ACC112 (cell line): ENCODE results near the gene ALKBH4.

Source experiments
- H2AFZ ChIP-seq: fragments of 200-600 bp; sonication (generic); one replicate; pipeline ENCODE4 v1.6.0; 2017; ENCODE audit warnings: antibody characterized with exemption, low read length; ENCODE audit not compliant: unreplicated experiment
- H3K27ac ChIP-seq: fragments of 200-600 bp; sonication (generic); 2 replicates; pipeline ENCODE4 v1.5.1; 2014; ENCODE audit warnings: low read depth, mild to moderate bottlenecking, antibody characterized with exemption, low read length, moderate library complexity
- H3K27me3 ChIP-seq: fragments of 200-600 bp; sonication (generic); 2 replicates; pipeline ENCODE4 v1.6.1; 2014; ENCODE audit warnings: mild to moderate bottlenecking, antibody characterized with exemption, low read length, moderate library complexity, mixed read lengths; ENCODE audit not compliant: insufficient read depth
- H3K36me3 ChIP-seq: fragments of 200-600 bp; sonication (generic); 2 replicates; pipeline ENCODE4 v1.6.1; 2016; ENCODE audit warnings: mild to moderate bottlenecking, antibody characterized with exemption, low read length, moderate library complexity, mixed read lengths; ENCODE audit not compliant: insufficient read depth
- H3K4me1 ChIP-seq: fragments of 200-600 bp; sonication (generic); one replicate; pipeline ENCODE4 v1.6.1; 2016; ENCODE audit warnings: low read length, mixed read lengths; ENCODE audit not compliant: insufficient read depth, unreplicated experiment, control insufficient read depth
- H3K4me3 ChIP-seq: fragments of 200-600 bp; sonication (generic); 2 replicates; pipeline ENCODE4 v1.5.1; 2014; ENCODE audit warnings: mild to moderate bottlenecking, low read depth, low read length
- H3K79me2 ChIP-seq: fragments of 200-600 bp; sonication (generic); one replicate; pipeline ENCODE4 v1.6.0; 2016; ENCODE audit warnings: low read length; ENCODE audit not compliant: control insufficient read depth, unreplicated experiment, insufficient read depth

The ALKBH4 gene

DNA sequence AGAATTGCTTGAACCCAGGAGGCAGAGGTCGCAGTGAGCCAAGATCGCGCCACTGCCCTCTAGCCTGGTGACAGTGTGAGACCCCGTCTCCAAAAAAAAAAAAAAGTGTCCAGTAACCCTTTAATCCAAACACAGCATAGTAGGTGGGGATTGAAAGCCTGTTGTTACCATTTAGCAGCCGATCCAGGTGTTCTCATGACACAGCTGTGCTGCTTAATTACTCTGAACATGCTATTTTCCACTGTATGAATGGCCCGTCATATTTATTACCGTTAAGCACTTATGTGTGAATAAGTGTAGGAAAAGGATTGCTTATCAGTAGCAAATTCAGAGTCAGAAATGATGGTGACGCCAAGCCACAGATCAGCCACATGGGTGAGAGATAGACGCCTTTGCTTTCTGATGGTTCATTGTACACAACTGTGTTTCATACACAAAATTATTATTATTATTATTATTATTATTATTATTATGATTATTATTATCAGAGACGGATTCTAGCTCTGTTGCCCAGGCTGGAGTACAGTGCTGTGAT lies 42.9 kb downstream of the ALKBH4 start:
- no peaks in the 10 kb centered on the region for H3K4me1 ChIP-seq
- no peak overlapping the region for H2AFZ ChIP-seq
- no peak overlapping the region for H3K4me3 ChIP-seq
- no peaks in the 10 kb centered on the region for H3K79me2 ChIP-seq
- H3K36me3 ChIP-seq = peaks cover 10% of the 10 kb centered on the region
- no peaks in the 10 kb centered on the region for H3K27me3 ChIP-seq
- no peak overlapping the region for H3K27ac ChIP-seq

DNA sequence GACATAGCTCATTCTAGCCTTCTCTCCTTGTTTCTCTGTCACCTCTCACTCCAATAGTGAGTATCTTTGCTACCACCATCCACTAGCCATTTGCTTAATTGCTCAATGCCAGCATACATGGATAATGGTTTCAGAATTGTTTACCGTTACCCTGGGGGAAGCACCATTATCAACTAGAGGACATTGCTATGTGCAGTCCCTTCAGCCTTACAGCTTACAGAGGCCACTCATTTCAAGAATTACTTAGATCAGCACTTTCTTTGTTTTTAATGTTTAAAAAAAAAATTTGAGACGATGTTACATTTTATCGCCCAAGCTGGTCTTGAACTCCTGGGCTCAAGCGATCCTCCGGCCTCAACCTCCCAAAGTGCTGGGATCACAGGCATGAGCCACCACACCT lies 46.1 kb downstream of the ALKBH4 start:
- H3K4me1 ChIP-seq = no peaks in the 10 kb centered on the region
- peaks cover 8% of the 10 kb centered on the region for H3K36me3 ChIP-seq
- no peak overlapping the region for H3K4me3 ChIP-seq

DNA sequence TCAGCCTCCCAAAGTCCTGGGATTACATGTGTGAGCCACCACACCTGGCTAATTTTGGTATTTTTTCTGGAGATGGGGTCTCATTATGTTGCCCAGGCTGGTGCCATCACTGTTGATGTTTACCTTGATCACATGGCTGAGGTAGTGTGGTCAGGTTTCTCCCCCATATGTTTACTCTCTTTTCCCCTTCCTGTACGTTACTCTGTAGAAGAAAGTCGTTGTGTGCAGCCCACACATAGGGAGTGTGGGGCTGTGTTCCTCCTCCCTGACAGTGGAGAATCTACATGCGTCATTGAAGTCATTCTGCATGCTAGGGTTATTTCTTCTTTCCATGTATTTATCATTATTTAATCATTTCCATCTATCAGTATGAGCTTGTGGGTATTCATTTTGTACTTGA lies 47.6 kb downstream of the ALKBH4 start:
- no peaks in the 10 kb centered on the region for H3K4me1 ChIP-seq
- no peak overlapping the region for H3K27ac ChIP-seq
- no peaks in the 10 kb centered on the region for H3K27me3 ChIP-seq
- H3K4me3 ChIP-seq = no peak overlapping the region
- H3K36me3 ChIP-seq = peaks cover 8% of the 10 kb centered on the region
- H3K79me2 ChIP-seq = no peaks in the 10 kb centered on the region
- H2AFZ ChIP-seq = no peak overlapping the region

More for the DNA sequence above, 46.1 kb downstream of the ALKBH4 start:
- Histone ChIP-seq H3K79me2 (no peaks in the 10 kb centered on the region), H3K27ac (no peak overlapping the region), H3K27me3 (no peaks in the 10 kb centered on the region), H2AFZ (no peak overlapping the region)

DNA sequence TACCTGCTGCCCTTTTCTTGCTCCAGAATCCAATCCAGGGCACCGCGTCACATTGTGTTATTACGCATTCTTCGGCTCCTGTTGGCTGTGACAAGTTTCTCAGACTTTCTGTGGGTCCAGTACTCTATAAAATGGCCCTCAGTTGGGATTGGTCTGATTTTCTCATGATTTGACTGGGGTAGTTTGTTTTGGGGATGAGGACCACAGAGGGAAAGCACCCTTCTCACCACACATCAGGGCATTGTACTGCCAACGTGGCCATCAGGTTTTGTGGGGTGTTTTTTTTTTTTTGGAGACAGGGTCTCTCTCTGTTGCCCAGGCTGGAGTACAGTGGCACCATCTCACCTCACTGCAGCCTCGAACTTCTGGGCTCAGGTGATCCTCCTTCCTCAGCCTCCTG lies 48.3 kb downstream of the ALKBH4 start:
- H3K4me3 ChIP-seq = no peak overlapping the region
- no peak overlapping the region for H2AFZ ChIP-seq
- no peaks in the 10 kb centered on the region for H3K79me2 ChIP-seq
- no peak overlapping the region for H3K27ac ChIP-seq
- H3K27me3 ChIP-seq = no peaks in the 10 kb centered on the region
- H3K4me1 ChIP-seq = no peaks in the 10 kb centered on the region
- H3K36me3 ChIP-seq = peaks cover 8% of the 10 kb centered on the region

DNA sequence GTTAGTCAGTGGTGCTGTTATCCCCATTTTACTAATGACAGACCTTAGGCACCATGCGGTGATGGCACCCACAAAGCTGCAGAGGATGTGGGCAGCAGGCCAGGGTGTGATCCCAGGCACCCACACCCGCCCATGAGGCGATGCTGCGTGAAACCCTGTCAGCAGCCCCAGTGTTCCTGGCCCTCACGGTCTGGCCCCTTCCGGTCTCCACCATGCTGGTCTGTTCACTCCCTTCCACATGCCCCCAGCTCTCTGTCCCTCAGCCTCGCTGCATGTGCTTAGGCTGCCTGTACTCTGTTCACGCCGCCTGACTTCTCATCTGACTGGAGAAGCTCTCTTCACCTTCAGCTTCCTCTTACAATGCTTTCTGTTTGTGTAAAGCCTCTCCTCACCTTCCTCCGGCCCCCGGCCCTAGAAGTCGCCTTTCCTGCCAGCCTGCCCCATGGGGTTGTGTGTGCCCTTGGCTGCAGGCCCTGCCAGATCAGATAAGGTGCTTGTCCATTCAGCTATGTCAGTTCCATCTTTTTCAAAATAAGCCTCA lies 48.9 kb downstream of the ALKBH4 start:
- H3K79me2 ChIP-seq = no peaks in the 10 kb centered on the region
- H3K4me1 ChIP-seq = no peaks in the 10 kb centered on the region
- H3K27ac ChIP-seq = no peak overlapping the region
- H3K27me3 ChIP-seq = no peaks in the 10 kb centered on the region
- no peak overlapping the region for H3K4me3 ChIP-seq
- no peak overlapping the region for H2AFZ ChIP-seq
- peaks cover 8% of the 10 kb centered on the region for H3K36me3 ChIP-seq

DNA sequence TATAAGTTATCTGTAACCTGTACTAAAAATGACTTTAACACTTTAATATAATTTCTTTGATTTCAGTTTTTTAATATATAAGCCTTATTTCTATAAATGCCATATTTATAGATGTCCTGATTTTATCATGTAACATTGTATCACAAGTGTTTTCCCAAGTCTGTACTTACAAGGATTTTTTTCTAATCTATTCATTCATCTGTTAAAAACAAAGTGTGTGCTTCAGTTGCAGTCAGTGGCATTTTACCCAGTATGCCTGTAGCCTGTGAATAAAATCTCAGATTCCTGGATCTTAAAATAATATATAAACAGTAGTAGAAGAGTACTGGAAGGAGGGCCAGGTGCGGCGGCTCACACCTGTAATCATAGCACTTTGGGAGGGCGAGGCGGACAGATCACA lies 51.1 kb downstream of the ALKBH4 start:
- no peak overlapping the region for H3K27ac ChIP-seq
- no peaks in the 10 kb centered on the region for H3K4me1 ChIP-seq
- H3K36me3 ChIP-seq = peaks cover 10% of the 10 kb centered on the region; the same call in 1 of the 2 replicates
- no peaks in the 10 kb centered on the region for H3K27me3 ChIP-seq
- no peak overlapping the region for H2AFZ ChIP-seq
- H3K79me2 ChIP-seq = no peaks in the 10 kb centered on the region
- no peak overlapping the region for H3K4me3 ChIP-seq

DNA sequence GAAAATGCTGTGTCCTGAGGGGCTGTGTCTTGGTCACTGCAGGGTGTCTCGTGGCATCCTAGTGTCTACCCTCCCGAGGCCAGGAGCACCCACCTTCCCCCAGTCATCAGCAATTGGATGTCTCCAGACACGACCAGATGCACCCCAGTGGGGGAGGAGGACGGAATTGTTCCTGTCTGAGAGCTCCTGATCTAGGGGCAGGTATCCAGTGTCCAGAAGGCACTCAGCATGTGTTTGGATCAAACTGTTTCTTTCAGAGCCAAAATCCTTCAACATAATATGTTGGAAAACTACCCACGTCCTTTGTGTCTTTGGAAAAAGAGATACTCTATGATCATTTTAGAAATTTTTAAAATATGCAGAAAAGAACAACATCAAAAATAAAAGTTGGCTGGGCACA lies 51.6 kb downstream of the ALKBH4 start:
- Histone ChIP-seq H3K79me2 (no peaks in the 10 kb centered on the region), H3K27me3 (no peaks in the 10 kb centered on the region), H3K4me3 (no peak overlapping the region), H3K27ac (no peak overlapping the region), H3K36me3 (peaks cover 11% of the 10 kb centered on the region; the same call in 1 of the 2 replicates), H3K4me1 (no peaks in the 10 kb centered on the region), H2AFZ (no peak overlapping the region)

DNA sequence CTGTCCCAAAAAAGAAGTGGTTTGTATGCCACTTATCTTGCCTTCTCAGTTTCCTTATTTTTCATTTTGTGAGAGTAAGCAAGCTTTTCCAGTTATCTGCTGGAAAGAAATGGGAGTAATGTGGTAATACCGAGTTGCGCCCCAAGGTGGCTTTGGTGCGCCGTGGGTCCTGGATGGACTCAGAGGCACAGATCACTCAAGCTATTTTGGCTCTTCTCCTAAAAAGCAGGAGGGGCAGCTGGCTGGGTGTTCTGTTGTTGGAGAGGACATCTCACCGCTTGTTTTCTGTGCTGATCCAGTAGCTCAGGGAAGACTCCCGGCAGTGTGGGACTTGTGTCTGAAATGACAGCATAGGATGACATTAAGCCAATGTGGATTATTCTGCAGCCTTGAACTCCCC lies 52.1 kb downstream of the ALKBH4 start:
- H3K79me2 ChIP-seq = no peaks in the 10 kb centered on the region
- no peak overlapping the region for H3K27ac ChIP-seq
- no peaks in the 10 kb centered on the region for H3K27me3 ChIP-seq
- no peak overlapping the region for H3K4me3 ChIP-seq
- peaks cover 14% of the 10 kb centered on the region; the same call in 1 of the 2 replicates for H3K36me3 ChIP-seq
- no peak overlapping the region for H2AFZ ChIP-seq
- H3K4me1 ChIP-seq = no peaks in the 10 kb centered on the region

DNA sequence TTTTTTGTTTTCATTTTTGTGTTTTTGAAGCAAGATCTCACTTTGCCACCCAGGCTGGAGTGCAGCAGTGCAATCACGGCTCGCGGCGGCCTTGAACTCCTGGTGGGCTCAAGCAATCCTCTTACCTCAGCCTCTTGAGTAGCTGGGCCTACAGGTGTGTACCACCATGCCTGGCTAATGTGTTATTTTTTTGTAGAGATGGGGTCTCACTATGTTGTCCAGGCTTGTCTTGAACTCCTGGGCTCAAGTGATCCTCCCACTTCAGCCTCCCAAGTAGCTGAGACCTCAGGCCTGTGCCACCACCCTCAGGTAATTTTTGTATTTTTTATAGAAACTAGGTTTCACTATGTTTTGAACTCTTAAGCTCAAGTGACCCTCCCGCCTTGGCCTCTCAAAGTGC lies 53.7 kb downstream of the ALKBH4 start:
- Histone ChIP-seq H2AFZ (no peak overlapping the region), H3K4me1 (no peaks in the 10 kb centered on the region), H3K4me3 (no peak overlapping the region), H3K27ac (no peak overlapping the region), H3K36me3 (peaks cover 20% of the 10 kb centered on the region; the same call in 1 of the 2 replicates), H3K27me3 (no peaks in the 10 kb centered on the region), H3K79me2 (no peaks in the 10 kb centered on the region)

DNA sequence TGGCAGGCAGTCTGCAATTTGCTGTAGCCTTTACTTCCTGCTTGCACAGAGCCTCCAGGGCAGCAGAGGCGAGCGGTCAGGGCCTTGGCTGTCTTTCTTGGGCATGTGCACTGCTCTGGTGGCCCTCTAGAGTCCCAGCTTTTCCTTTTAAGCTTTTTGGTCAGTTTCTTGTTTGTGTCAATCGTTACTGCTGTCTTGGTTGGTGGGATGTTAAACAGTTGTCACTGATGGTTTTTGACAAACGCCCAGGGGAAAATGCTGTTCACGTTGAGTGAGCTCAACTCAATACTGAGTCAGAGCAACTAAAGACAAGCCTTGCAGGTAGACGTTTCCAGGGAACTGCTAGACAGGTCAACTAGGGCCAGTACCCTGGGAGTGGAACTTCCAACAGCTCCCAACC lies 54.5 kb downstream of the ALKBH4 start:
- Histone ChIP-seq H3K36me3 (peaks cover 20% of the 10 kb centered on the region; the same call in 1 of the 2 replicates), H3K79me2 (no peaks in the 10 kb centered on the region), H3K27me3 (no peaks in the 10 kb centered on the region), H3K4me1 (no peaks in the 10 kb centered on the region), H3K4me3 (no peak overlapping the region), H2AFZ (no peak overlapping the region), H3K27ac (no peak overlapping the region)

DNA sequence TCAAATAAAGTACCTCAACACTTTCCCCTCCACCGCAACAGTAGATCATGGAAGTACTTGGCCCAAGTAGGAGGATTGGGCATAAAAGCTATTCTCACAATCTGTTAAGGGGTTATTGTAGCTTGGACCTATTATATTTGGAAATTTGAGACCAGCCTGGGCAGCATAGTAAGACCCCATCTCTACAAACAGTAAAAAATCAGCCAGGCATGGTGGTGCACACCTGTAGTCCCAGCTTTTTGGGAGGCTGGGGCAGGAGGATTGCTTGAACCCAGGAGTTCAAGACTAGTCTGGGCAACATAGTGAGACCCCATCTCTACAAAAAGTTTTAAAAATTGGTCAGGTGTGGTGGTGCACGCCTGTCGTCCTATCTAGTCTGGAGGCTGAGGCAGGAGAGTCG lies 55.3 kb downstream of the ALKBH4 start:
- Histone ChIP-seq H3K79me2 (no peaks in the 10 kb centered on the region), H3K36me3 (peaks cover 18% of the 10 kb centered on the region; the same call in 1 of the 2 replicates), H3K27ac (no peak overlapping the region), H2AFZ (no peak overlapping the region), H3K4me1 (no peaks in the 10 kb centered on the region), H3K4me3 (no peak overlapping the region), H3K27me3 (no peaks in the 10 kb centered on the region)
